ENCODE data around the gene MGMT. TPM values are rescaled to one million over a fixed set of nuclear protein-coding genes. Genes with fewer than 3 reads are reported as not detected.

Gene MGMT
- total RNA-seq, 2 donors from 2014 or later = 18.3 to 25.5 TPM

- no peak for DNase-seq (ENCODE audit: low spot score)
Measured at GRCh38 chr10:129553928-129554327, 86.9 kb downstream of the MGMT start.

GRCh38 chr10:129556316-129556715 is 89.3 kb downstream of the MGMT start:
- no peaks in the 10 kb centered on the region for H3K4me1 ChIP-seq (ENCODE audit: control insufficient read depth in 1 of 2, low read depth in 2 of 2)
- ATAC-seq (ENCODE audit: insufficient number of reproducible peaks, low FRiP score, low read depth) = no peak
- no peak for DNase-seq (ENCODE audit: low spot score)
- no peaks in the 10 kb centered on the region for H3K27me3 ChIP-seq (replicated peaks; ENCODE audit: insufficient read depth)
- H3K27ac ChIP-seq = no peak overlapping the region
- TF ChIP-seq CTCF (IDR thresholded peaks at IDR 0.05) = no peak
- no peaks in the 10 kb centered on the region for H3K9me3 ChIP-seq
- no peak overlapping the region for H3K4me3 ChIP-seq
- peaks cover 3% of the 10 kb centered on the region for H3K36me3 ChIP-seq

More at GRCh38 chr10:129553928-129554327, 86.9 kb downstream of the MGMT start:
- no peaks in the 10 kb centered on the region for H3K4me1 ChIP-seq (ENCODE audit: control insufficient read depth in 1 of 2, low read depth in 2 of 2)
- peaks cover 3% of the 10 kb centered on the region for H3K36me3 ChIP-seq
- no peak for ATAC-seq (ENCODE audit: insufficient number of reproducible peaks, low FRiP score, low read depth)
- TF ChIP-seq CTCF (IDR thresholded peaks at IDR 0.05) = no peak
- no peaks in the 10 kb centered on the region for H3K9me3 ChIP-seq
- no peaks in the 10 kb centered on the region for H3K27me3 ChIP-seq (replicated peaks; ENCODE audit: insufficient read depth)
- H3K27ac ChIP-seq = no peak overlapping the region
- no peak overlapping the region for H3K4me3 ChIP-seq

GRCh38 chr10:129560361-129560760 is 93.3 kb downstream of the MGMT start:
- TF ChIP-seq CTCF (IDR thresholded peaks at IDR 0.05) = no peak
- no peaks in the 10 kb centered on the region for H3K36me3 ChIP-seq
- no peaks in the 10 kb centered on the region for H3K27me3 ChIP-seq (replicated peaks; ENCODE audit: insufficient read depth)
- ATAC-seq (ENCODE audit: insufficient number of reproducible peaks, low FRiP score, low read depth) (no peak), DNase-seq (ENCODE audit: low spot score) (no peak)
- no peaks in the 10 kb centered on the region for H3K9me3 ChIP-seq
- no peak overlapping the region for H3K4me3 ChIP-seq
- H3K27ac ChIP-seq = no peak overlapping the region
- no peaks in the 10 kb centered on the region for H3K4me1 ChIP-seq (ENCODE audit: control insufficient read depth in 1 of 2, low read depth in 2 of 2)

- H3K27ac ChIP-seq = no peak overlapping the region
- no peak for ATAC-seq (ENCODE audit: insufficient number of reproducible peaks, low FRiP score, low read depth)
- H3K4me1 ChIP-seq (ENCODE audit: control insufficient read depth in 1 of 2, low read depth in 2 of 2) = no peaks in the 10 kb centered on the region
- DNase-seq (ENCODE audit: low spot score) = no peak
- TF ChIP-seq CTCF (IDR thresholded peaks at IDR 0.05) = no peak
- H3K9me3 ChIP-seq = no peaks in the 10 kb centered on the region
- no peaks in the 10 kb centered on the region for H3K36me3 ChIP-seq
- H3K4me3 ChIP-seq = no peak overlapping the region
- H3K27me3 ChIP-seq (replicated peaks; ENCODE audit: insufficient read depth) = no peaks in the 10 kb centered on the region
Measured at GRCh38 chr10:129562487-129562886, 95.4 kb downstream of the MGMT start.

GRCh38 chr10:129564923-129565322 is 97.9 kb downstream of the MGMT start:
- no peak overlapping the region for H3K4me3 ChIP-seq
- no peaks in the 10 kb centered on the region for H3K27me3 ChIP-seq (replicated peaks; ENCODE audit: insufficient read depth)
- no peaks in the 10 kb centered on the region for H3K36me3 ChIP-seq
- DNase-seq (ENCODE audit: low spot score) = no peak
- no peaks in the 10 kb centered on the region for H3K9me3 ChIP-seq
- no peak overlapping the region for H3K27ac ChIP-seq
- ATAC-seq (ENCODE audit: insufficient number of reproducible peaks, low FRiP score, low read depth) = no peak
- TF ChIP-seq CTCF (IDR thresholded peaks at IDR 0.05) = no peak
- H3K4me1 ChIP-seq (ENCODE audit: control insufficient read depth in 1 of 2, low read depth in 2 of 2) = no peaks in the 10 kb centered on the region
